ENCODE measurements around the gene ESPNL. TPM values are rescaled to one million over a fixed set of nuclear protein-coding genes. Genes with fewer than 3 reads are reported as not detected.

Gene ESPNL
- total and polyA plus RNA-seq, 4 donors: 0.08 to 0.59 (median 0.35) TPM

DNA sequence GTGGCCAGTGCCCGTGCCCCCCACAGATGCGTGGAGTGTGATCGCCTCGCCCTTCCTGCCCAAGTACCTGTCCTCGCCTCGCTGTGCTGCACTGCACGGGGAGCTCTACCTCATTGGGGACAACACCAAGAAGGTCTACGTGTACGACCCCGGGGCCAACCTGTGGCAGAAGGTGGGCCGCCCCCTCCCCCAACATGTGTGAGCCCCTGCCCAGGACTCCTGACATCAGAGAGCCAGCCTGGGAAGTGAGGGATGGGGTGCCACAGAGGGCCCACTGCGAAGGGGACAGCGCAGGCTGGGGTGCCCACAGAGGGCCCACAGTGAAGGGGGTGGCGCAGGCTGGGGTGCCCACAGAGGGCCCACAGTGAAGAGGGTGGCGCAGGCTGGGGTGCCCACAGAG is 48.8 kb downstream of the ESPNL start:
- DNase-seq (ENCODE audit: low spot score): no peak
- WGBS: 95% methylated on average over 15 of the region's 15 CpGs
- Histone ChIP-seq H3K4me1 (ENCODE audit: control insufficient read depth in 4 of 4, insufficient read depth in 4 of 4, low read length in 3 of 4) (no peaks in the 10 kb centered on the region), H3K27me3 (ENCODE audit: control insufficient read depth in 4 of 4, insufficient read depth in 4 of 4, low read length in 3 of 4) (no peaks in the 10 kb centered on the region), H3K36me3 (ENCODE audit: control insufficient read depth in 4 of 4, insufficient read depth in 3 of 4, low read depth in 1 of 4, low read length in 3 of 4) (no peaks in the 10 kb centered on the region), H3K9ac (ENCODE audit: low read depth in 1 of 2, low read length in 2 of 2) (no peak overlapping the region), H3K4me3 (ENCODE audit: low read depth in 1 of 3, low read length in 3 of 3) (no peak overlapping the region), H3K27ac (ENCODE audit: low read depth in 1 of 2, low read length in 2 of 2) (no peak overlapping the region), H3K9me3 (ENCODE audit: control insufficient read depth in 4 of 4, low read length in 3 of 4) (no peaks in the 10 kb centered on the region)
- no peak for TF ChIP-seq SP1 (IDR thresholded peaks at IDR 0.05)
- no peak for TF ChIP-seq MAX (IDR thresholded peaks at IDR 0.05)
- no peak for TF ChIP-seq GABPA (IDR thresholded peaks at IDR 0.05 in 1 of 2, conservative IDR thresholded peaks at IDR 0.05 in 1 of 2)
- TF ChIP-seq, protein P1, sequence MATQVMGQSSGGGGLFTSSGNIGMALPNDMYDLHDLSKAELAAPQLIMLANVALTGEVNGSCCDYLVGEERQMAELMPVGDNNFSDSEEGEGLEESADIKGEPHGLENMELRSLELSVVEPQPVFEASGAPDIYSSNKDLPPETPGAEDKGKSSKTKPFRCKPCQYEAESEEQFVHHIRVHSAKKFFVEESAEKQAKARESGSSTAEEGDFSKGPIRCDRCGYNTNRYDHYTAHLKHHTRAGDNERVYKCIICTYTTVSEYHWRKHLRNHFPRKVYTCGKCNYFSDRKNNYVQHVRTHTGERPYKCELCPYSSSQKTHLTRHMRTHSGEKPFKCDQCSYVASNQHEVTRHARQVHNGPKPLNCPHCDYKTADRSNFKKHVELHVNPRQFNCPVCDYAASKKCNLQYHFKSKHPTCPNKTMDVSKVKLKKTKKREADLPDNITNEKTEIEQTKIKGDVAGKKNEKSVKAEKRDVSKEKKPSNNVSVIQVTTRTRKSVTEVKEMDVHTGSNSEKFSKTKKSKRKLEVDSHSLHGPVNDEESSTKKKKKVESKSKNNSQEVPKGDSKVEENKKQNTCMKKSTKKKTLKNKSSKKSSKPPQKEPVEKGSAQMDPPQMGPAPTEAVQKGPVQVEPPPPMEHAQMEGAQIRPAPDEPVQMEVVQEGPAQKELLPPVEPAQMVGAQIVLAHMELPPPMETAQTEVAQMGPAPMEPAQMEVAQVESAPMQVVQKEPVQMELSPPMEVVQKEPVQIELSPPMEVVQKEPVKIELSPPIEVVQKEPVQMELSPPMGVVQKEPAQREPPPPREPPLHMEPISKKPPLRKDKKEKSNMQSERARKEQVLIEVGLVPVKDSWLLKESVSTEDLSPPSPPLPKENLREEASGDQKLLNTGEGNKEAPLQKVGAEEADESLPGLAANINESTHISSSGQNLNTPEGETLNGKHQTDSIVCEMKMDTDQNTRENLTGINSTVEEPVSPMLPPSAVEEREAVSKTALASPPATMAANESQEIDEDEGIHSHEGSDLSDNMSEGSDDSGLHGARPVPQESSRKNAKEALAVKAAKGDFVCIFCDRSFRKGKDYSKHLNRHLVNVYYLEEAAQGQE (IDR thresholded peaks at IDR 0.05): no peak
- TF ChIP-seq EGR1 (IDR thresholded peaks at IDR 0.05; ENCODE audit: low read depth in 2 of 2): no peak
- TF ChIP-seq CTCF (IDR thresholded peaks at IDR 0.05; ENCODE audit: low read depth, low read length, missing input control): no peak
- no peak for TF ChIP-seq HNF4A (conservative IDR thresholded peaks at IDR 0.05)
- TF ChIP-seq FOXA1 (IDR thresholded peaks at IDR 0.05): no peak
- TF ChIP-seq RXRA (IDR thresholded peaks at IDR 0.05): no peak

DNA sequence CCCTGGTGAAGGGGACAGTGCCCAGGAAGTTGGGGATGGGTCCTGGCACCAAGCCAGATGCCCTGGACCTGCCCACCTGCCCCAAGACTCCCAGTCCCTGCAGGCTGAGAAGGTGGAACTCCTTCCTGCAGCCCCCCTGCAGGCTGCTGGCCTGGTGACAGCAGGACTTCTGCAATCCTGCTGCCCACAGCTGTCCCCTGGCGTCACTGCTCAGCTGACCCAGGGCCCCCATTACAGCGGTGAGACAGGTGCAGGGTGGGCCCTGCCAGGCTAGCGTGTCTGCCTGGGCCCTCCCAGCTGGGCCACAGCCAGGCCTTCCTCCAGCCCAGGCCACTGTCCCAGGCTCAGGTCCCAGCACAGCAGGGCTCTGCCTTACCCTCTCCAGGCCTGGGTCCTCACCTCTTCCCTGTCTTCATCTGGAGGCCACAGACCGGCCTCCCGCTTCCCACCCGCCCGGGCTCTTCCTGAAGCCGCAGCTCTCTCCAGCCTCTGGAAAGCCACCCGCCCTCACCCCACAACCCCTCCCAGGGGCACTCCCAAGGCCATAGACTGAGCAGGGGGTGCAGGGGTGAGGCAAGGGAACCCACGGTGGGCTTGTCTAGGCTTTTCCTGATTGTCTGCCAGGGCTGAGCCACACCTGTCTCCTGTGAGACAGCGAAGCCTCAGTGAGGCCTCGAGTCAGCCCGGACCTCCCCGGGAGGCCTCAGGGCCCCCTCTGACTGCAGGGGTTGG is 49.9 kb downstream of the ESPNL start:
- no peaks in the 10 kb centered on the region for H3K27me3 ChIP-seq (ENCODE audit: control insufficient read depth in 4 of 4, insufficient read depth in 4 of 4, low read length in 3 of 4)
- TF ChIP-seq FOXA2 (IDR thresholded peaks at IDR 0.05) (no peak), TAF1 (conservative IDR thresholded peaks at IDR 0.05) (no peak), YY1 (IDR thresholded peaks at IDR 0.05) (no peak), MAX (IDR thresholded peaks at IDR 0.05) (no peak), NR2F2 (IDR thresholded peaks at IDR 0.05) (no peak), HNF4G (IDR thresholded peaks at IDR 0.05) (no peak), CTCF (IDR thresholded peaks at IDR 0.05; ENCODE audit: low read depth, low read length, missing input control) (no peak)
- H3K9me3 ChIP-seq (ENCODE audit: control insufficient read depth in 4 of 4, low read length in 3 of 4): no peaks in the 10 kb centered on the region
- no peaks in the 10 kb centered on the region for H3K4me1 ChIP-seq (ENCODE audit: control insufficient read depth in 4 of 4, insufficient read depth in 4 of 4, low read length in 3 of 4)
- H3K27ac ChIP-seq (ENCODE audit: low read depth in 1 of 2, low read length in 2 of 2): no peak overlapping the region
- 90% methylated on average over 14 of the region's 14 CpGs for WGBS
- H3K4me3 ChIP-seq (ENCODE audit: low read depth in 1 of 3, low read length in 3 of 3): no peak overlapping the region
- no peak for DNase-seq (ENCODE audit: low spot score)
- no peak overlapping the region for H3K9ac ChIP-seq (ENCODE audit: low read depth in 1 of 2, low read length in 2 of 2)
- H3K36me3 ChIP-seq (ENCODE audit: control insufficient read depth in 4 of 4, insufficient read depth in 3 of 4, low read depth in 1 of 4, low read length in 3 of 4): no peaks in the 10 kb centered on the region
